PC-3 (cell line): ENCODE results near the gene ZNF236. TPM values are rescaled to one million over a fixed set of nuclear protein-coding genes. Genes with fewer than 3 reads are reported as not detected.

Experiments used
- ATAC-seq: fragments of 200-7000 bp; cut with Tn5 transposase; 2 replicates; pipeline ENCODE4 v1.9.1; 2020; ENCODE audit warnings: mild to moderate bottlenecking, moderate library complexity
- BruUV-seq: library from RNA; stranded (reverse); fragments of 400-500 nt; replicated peaks from 2 replicates; lab custom pipeline; 2021; lab: Mats Ljungman, UMichigan
- CTCF ChIA-PET: fragments of 300-600 bp; sonication (Branson Sonifier 250); formaldehyde crosslinking; loops from one replicate; lab custom pipeline; 2022; ENCODE audit warnings: antibody characterized with exemption; lab: Charles Lee
- POLR2A ChIA-PET: fragments of 300-600 bp; sonication (Branson Sonifier 250); formaldehyde crosslinking; loops from one replicate; lab custom pipeline; 2022; ENCODE audit warnings: antibody characterized with exemption; ENCODE audit not compliant: unreplicated experiment; lab: Charles Lee
- DNase-seq: peaks from one replicate; pipeline ENCODE4 v3.0.0-alpha.2; 2015
- H2AFZ ChIP-seq: fragments of 300-600 bp; sonication (generic); 2 replicates; pipeline ENCODE4 v1.6.0; 2016; ENCODE audit warnings: antibody characterized with exemption, low read length
- H3F3A ChIP-seq: fragments of 300-600 bp; sonication (generic); one replicate; pipeline ENCODE4 v1.6.0; 2017; ENCODE audit warnings: antibody characterized with exemption, low read length, control low read depth, mild to moderate bottlenecking; ENCODE audit not compliant: unreplicated experiment
- H3K27ac ChIP-seq: fragments of 300-600 bp; sonication (generic); 2 replicates; pipeline ENCODE4 v1.5.1; 2016; ENCODE audit warnings: mild to moderate bottlenecking, low read length
- H3K27me3 ChIP-seq: fragments of 300-600 bp; sonication (generic); 2 replicates; pipeline ENCODE4 v1.6.1; 2016; ENCODE audit warnings: low read length, mixed read lengths
- H3K36me3 ChIP-seq: fragments of 300-600 bp; sonication (generic); 2 replicates; pipeline ENCODE4 v1.6.1; 2016; ENCODE audit warnings: low read depth, mixed run types, low read length, mixed read lengths
- H3K4me1 ChIP-seq: fragments of 300-600 bp; sonication (generic); 2 replicates; pipeline ENCODE4 v1.5.1; 2016; ENCODE audit warnings: low read length; ENCODE audit not compliant: insufficient read depth
- H3K4me2 ChIP-seq: fragments of 300-600 bp; sonication (generic); 2 replicates; pipeline ENCODE4 v1.6.0; 2016; ENCODE audit warnings: low read length
- H3K4me3 ChIP-seq: fragments of 300-600 bp; sonication (generic); 2 replicates; pipeline ENCODE4 v1.5.1; 2016; ENCODE audit warnings: mild to moderate bottlenecking, low read length, mixed read lengths
- H3K79me2 ChIP-seq: fragments of 300-600 bp; sonication (generic); 2 replicates; pipeline ENCODE4 v1.6.1; 2017; ENCODE audit warnings: low read length, mixed read lengths
- H3K9ac ChIP-seq: fragments of 300-600 bp; sonication (generic); 2 replicates; pipeline ENCODE4 v1.6.0; 2016; ENCODE audit warnings: mild to moderate bottlenecking, low read length
- H3K9me2 ChIP-seq: fragments of 300-600 bp; sonication (generic); replicated peaks from 2 replicates; pipeline ENCODE4 v1.6.1; 2016; ENCODE audit warnings: mixed run types, low read length, mixed read lengths
- H3K9me3 ChIP-seq: fragments of 300-600 bp; sonication (generic); 2 replicates; pipeline ENCODE4 v1.6.1; 2016; ENCODE audit warnings: low read length, mixed read lengths
- H4K20me1 ChIP-seq: fragments of 300-600 bp; sonication (generic); 2 replicates; pipeline ENCODE4 v1.6.1; 2016; ENCODE audit warnings: low read length, mixed read lengths
- EZH2 ChIP-seq: fragments of 300-600 bp; sonication (generic); IDR thresholded peaks from one replicate; pipeline ENCODE4 v1.6.1; 2017; ENCODE audit warnings: antibody characterized with exemption, mild to moderate bottlenecking, low read length; ENCODE audit not compliant: unreplicated experiment
- EZH2phosphoT487 ChIP-seq: fragments of 300-600 bp; sonication (generic); IDR thresholded peaks from 2 replicates; pipeline ENCODE4 v1.6.1; 2018; ENCODE audit warnings: mild to moderate bottlenecking, antibody characterized with exemption, low read length, borderline replicate concordance
- intact Hi-C: fragments of 100-400 bp; cut with micrococcal nuclease; formaldehyde crosslinking; loops from 2 replicates; pipeline ENCODE4 v1.9.0; 2023
- total RNA-seq: library from RNA; depleted of rRNA; stranded (reverse); fragments of >200 nt; gene quantifications from 2 replicates; pipeline ENCODE4 v1.2.3, GENCODE V29; 2014
- TF ChIP-seq, protein P1 (sequence below): fragments of 300-600 bp; sonication (generic); conservative IDR thresholded peaks from 2 replicates; pipeline ENCODE4 v1.5.1; 2017; ENCODE audit warnings: antibody characterized with exemption, low read depth, mild to moderate bottlenecking, low read length

ZNF236 gene
- total RNA-seq, 1 experiment from 2014 or later, result 7.7 TPM

DNA sequence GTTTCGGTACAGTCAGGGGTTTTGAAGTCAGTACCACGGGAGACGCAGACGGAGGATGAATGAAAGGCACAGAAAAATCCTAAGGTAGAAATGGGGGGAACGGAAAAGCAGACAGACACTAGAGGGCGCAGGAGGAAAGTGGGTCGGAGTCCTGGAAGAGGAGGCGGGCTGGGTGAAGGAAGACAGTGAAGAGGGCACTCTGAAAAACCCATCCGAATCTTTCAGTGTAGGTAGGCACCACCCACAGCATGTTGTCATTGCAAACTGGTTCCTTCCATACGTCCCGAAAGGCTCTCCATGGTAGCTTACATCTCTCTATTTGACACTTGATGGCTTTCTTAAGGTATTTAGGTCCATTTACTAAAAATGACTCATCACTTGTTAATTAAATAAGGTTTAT is 18.5 kb upstream of the ZNF236 start:
- H3F3A ChIP-seq, result no peaks in the 10 kb centered on the region
- no peaks in the 10 kb centered on the region for H3K79me2 ChIP-seq
- ChIA-PET CTCF (interaction anchor here (1.7 kb wide), 1 partner anchor 17 kb away, joined by 5 read pairs; no protein-coding TSS in a partner anchor), POLR2A (no interaction called here)
- no TSS peak for BruUV-seq
- no peak overlapping the region for H3K9ac ChIP-seq
- H3K27ac ChIP-seq, result no peak overlapping the region
- no peaks in the 10 kb centered on the region for H3K27me3 ChIP-seq
- no peak for TF ChIP-seq EZH2phosphoT487
- no peak for TF ChIP-seq EZH2
- TF ChIP-seq, protein P1, sequence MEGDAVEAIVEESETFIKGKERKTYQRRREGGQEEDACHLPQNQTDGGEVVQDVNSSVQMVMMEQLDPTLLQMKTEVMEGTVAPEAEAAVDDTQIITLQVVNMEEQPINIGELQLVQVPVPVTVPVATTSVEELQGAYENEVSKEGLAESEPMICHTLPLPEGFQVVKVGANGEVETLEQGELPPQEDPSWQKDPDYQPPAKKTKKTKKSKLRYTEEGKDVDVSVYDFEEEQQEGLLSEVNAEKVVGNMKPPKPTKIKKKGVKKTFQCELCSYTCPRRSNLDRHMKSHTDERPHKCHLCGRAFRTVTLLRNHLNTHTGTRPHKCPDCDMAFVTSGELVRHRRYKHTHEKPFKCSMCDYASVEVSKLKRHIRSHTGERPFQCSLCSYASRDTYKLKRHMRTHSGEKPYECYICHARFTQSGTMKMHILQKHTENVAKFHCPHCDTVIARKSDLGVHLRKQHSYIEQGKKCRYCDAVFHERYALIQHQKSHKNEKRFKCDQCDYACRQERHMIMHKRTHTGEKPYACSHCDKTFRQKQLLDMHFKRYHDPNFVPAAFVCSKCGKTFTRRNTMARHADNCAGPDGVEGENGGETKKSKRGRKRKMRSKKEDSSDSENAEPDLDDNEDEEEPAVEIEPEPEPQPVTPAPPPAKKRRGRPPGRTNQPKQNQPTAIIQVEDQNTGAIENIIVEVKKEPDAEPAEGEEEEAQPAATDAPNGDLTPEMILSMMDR, result peak; percentile 91
- peak; percentile 82 for DNase-seq
- H3K4me2 ChIP-seq, result peak overlapping the region; percentile 82
- H3K9me2 ChIP-seq, result no peaks in the 10 kb centered on the region
- H3K36me3 ChIP-seq, result no peaks in the 10 kb centered on the region
- no peaks in the 10 kb centered on the region for H3K9me3 ChIP-seq
- ATAC-seq, result peak; percentile 74
- H3K4me3 ChIP-seq, result peak overlapping the region; percentile 55
- H4K20me1 ChIP-seq, result no peaks in the 10 kb centered on the region
- intact Hi-C loops, result loop anchor here (2.0 to 5.0 kb wide), 4 partner anchors 17 to 253 kb away; no protein-coding TSS in a partner anchor
- H3K4me1 ChIP-seq, result peaks cover 4% of the 10 kb centered on the region; the same call in 1 of the 2 replicates
- H2AFZ ChIP-seq, result peak overlapping the region; percentile 71

DNA sequence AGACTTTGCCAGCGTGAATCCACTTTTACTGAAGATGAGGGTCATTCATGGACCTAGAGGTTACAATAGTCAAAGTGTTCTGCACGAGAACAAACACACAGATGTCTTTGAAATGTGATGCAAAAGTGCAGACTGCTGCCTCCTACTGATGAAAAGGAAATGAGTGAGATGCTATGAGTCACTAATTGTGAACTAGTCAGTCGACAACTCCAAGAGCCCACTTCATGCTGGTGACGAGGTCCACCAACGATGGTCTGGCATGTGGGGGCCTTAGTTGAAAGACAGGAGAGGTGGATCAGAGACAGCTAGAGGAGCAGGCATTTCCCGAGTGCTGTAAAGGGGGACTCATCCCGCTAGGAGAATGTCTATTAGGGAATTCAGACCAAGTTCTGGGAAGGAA is 17.1 kb upstream of the ZNF236 start:
- H3K27me3 ChIP-seq, result no peaks in the 10 kb centered on the region
- no peaks in the 10 kb centered on the region for H3F3A ChIP-seq
- intact Hi-C loops, result no loop called here
- no peak overlapping the region for H3K27ac ChIP-seq
- no peaks in the 10 kb centered on the region for H3K79me2 ChIP-seq
- H3K4me3 ChIP-seq, result no peak overlapping the region
- CTCF ChIA-PET, result no interaction called here
- no peaks in the 10 kb centered on the region for H3K9me2 ChIP-seq
- TF ChIP-seq, protein P1, result peak; percentile 50
- TF ChIP-seq EZH2 (no peak), EZH2phosphoT487 (no peak)
- no TSS peak for BruUV-seq
- no peak overlapping the region for H2AFZ ChIP-seq
- ATAC-seq, result no peak
- POLR2A ChIA-PET, result no interaction called here
- H3K9me3 ChIP-seq, result no peaks in the 10 kb centered on the region
- no peak overlapping the region for H3K9ac ChIP-seq
- H3K36me3 ChIP-seq, result no peaks in the 10 kb centered on the region
- no peak overlapping the region for H3K4me2 ChIP-seq
- no peaks in the 10 kb centered on the region for H4K20me1 ChIP-seq
- peak; percentile 50 for DNase-seq
- H3K4me1 ChIP-seq, result peaks cover 4% of the 10 kb centered on the region; the same call in 1 of the 2 replicates

DNA sequence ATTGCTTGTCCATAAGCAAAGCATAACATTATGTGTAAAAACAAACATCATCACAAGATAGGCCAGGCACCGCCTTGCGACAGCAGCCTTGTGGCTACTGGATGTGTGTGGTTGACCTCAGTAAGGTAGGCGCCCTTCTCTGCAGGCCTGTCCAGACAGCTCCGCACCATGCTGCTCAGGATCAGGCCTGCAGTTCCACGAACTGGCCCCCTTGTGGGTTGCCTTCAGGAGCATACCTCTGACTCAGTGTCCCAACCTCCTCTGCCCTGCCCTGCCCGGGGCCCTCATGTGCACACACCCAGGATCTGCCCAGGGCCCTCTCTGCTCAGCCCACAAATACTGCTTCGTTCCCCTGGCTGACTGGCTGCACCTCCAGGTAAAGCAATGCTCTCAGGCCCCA is 16.1 kb upstream of the ZNF236 start:
- ChIA-PET POLR2A (no interaction called here), CTCF (no interaction called here)
- Histone ChIP-seq H3K4me3 (no peak overlapping the region), H3K36me3 (no peaks in the 10 kb centered on the region), H3K27me3 (no peaks in the 10 kb centered on the region), H3K9me2 (no peaks in the 10 kb centered on the region), H4K20me1 (no peaks in the 10 kb centered on the region), H3K79me2 (no peaks in the 10 kb centered on the region), H3K27ac (no peak overlapping the region), H2AFZ (no peak overlapping the region), H3K9ac (no peak overlapping the region), H3F3A (no peaks in the 10 kb centered on the region), H3K9me3 (no peaks in the 10 kb centered on the region), H3K4me1 (peaks cover 4% of the 10 kb centered on the region; the same call in 1 of the 2 replicates), H3K4me2 (no peak overlapping the region)
- ATAC-seq, result no peak
- no peak for DNase-seq
- TF ChIP-seq EZH2phosphoT487, result no peak
- intact Hi-C loops, result no loop called here
- no TSS peak for BruUV-seq
